ENCODE results near the gene COL25A1.
"Not testable (repeated sequence)": the region's sequence is repeated elsewhere in the genome, so short reads cannot be mapped to it uniquely, and the experiment has no call there.

COL25A1 gene

GRCh38 chr4:108943976-108944591 is 358.4 kb downstream of the COL25A1 start:
- no peak for DNase-seq

GRCh38 chr4:108943371-108943770 is 359.1 kb downstream of the COL25A1 start:
- no peak for DNase-seq

GRCh38 chr4:108941904-108942430 is 360.5 kb downstream of the COL25A1 start:
- peak; percentile 33 for DNase-seq

- DNase-seq, result no peak
These were observed 361.8 kb downstream of the COL25A1 start for GRCh38 chr4:108940634-108941033.

- DNase-seq, result no peak
These were observed 362.3 kb downstream of the COL25A1 start for GRCh38 chr4:108940149-108940548.

GRCh38 chr4:108937066-108937465 is 365.4 kb downstream of the COL25A1 start:
- no peak for DNase-seq

- DNase-seq, result not testable (repeated sequence)
These were observed 368.5 kb downstream of the COL25A1 start for GRCh38 chr4:108933925-108934324.

GRCh38 chr4:108933046-108933445 is 369.4 kb downstream of the COL25A1 start:
- DNase-seq, result no peak

GRCh38 chr4:108931926-108932325 is 370.5 kb downstream of the COL25A1 start:
- no peak for DNase-seq

GRCh38 chr4:108930186-108930585 is 372.3 kb downstream of the COL25A1 start:
- DNase-seq, result no peak

- no peak for DNase-seq
These were observed 375.7 kb downstream of the COL25A1 start for GRCh38 chr4:108926781-108927180.

GRCh38 chr4:108926061-108926460 is 376.4 kb downstream of the COL25A1 start:
- no peak for DNase-seq

GRCh38 chr4:108922191-108922590 is 380.3 kb downstream of the COL25A1 start:
- DNase-seq, result no peak

- DNase-seq, result no peak
These were observed 381.9 kb downstream of the COL25A1 start for GRCh38 chr4:108920395-108921087.

GRCh38 chr4:108919226-108919893 is 383.1 kb downstream of the COL25A1 start:
- no peak for DNase-seq

- no peak for DNase-seq
These were observed 385.2 kb downstream of the COL25A1 start for GRCh38 chr4:108917255-108917654.

GRCh38 chr4:108916638-108917037 is 385.8 kb downstream of the COL25A1 start:
- DNase-seq, result no peak

GRCh38 chr4:108906866-108907367 is 395.5 kb downstream of the COL25A1 start:
- no peak for DNase-seq

- DNase-seq, result peak; percentile 32
These were observed 396.5 kb downstream of the COL25A1 start for GRCh38 chr4:108906006-108906405.

GRCh38 chr4:108903464-108904221 is 398.8 kb downstream of the COL25A1 start:
- DNase-seq, result no peak

GRCh38 chr4:108902769-108903168 is 399.7 kb downstream of the COL25A1 start:
- DNase-seq, result no peak

GRCh38 chr4:108901291-108901690 is 401.2 kb downstream of the COL25A1 start:
- DNase-seq, result no peak

Data from retina (tissue), 1 donor.